Endothelial cell of umbilical vein (primary cell): ENCODE results near the gene EEF1AKMT3. TPM values are rescaled to one million over a fixed set of nuclear protein-coding genes. Genes with fewer than 3 reads are reported as not detected.

ENCODE experiments used
- BruUV-seq: library from RNA; stranded (reverse); fragments of 400-500 nt; replicated peaks from 2 replicates; lab custom pipeline; 2021; lab: Mats Ljungman, UMichigan
- CTCF ChIA-PET: fragments of 300-600, 350-600 bp; sonication (Branson Sonifier 250); formaldehyde crosslinking; loops from one replicate; lab custom pipeline; 2021; ENCODE audit warnings: antibody characterized with exemption, inconsistent platforms; lab: Charles Lee
- POLR2A ChIA-PET: fragments of 300-600, 350-600 bp; sonication (Branson Sonifier 250); formaldehyde crosslinking; loops from one replicate; lab custom pipeline; 2021; ENCODE audit warnings: antibody characterized with exemption, inconsistent platforms; lab: Charles Lee
- DNase-seq: peaks from one replicate; pipeline ENCODE4 v3.0.0-alpha.2; 2011; ENCODE audit warnings: low read depth, low spot score
- FAIRE-seq: peaks from 2 replicates; lab custom pipeline; 2011; peaks lifted over from hg19 to GRCh38; lab: Jason Lieb, UNC
- H2AFZ ChIP-seq: 2 replicates; pipeline ENCODE4 v1.6.0; 2012; ENCODE audit warnings: low read depth, low read length, control low read depth, inconsistent platforms
- H3K27ac ChIP-seq: 2 replicates; pipeline ENCODE4 v1.5.1; 2011; ENCODE audit warnings: low read depth, mild to moderate bottlenecking, control low read depth, low read length, moderate library complexity; ENCODE audit not compliant: insufficient read depth
- H3K27me3 ChIP-seq, 2 experiments: 2 replicates each; pipeline versions ENCODE4 v1.6.0 to v1.6.1; 2011; ENCODE audit warnings: low read length in 2 of 2, mixed read lengths in 1 of 2; ENCODE audit not compliant: control insufficient read depth in 2 of 2, insufficient read depth in 2 of 2
- H3K36me3 ChIP-seq, 2 experiments: 2 replicates in 1 of 2; 3 replicates in 1 of 2; pipeline ENCODE4 v1.5.1; 2011; ENCODE audit warnings: low read length in 2 of 2, mild to moderate bottlenecking in 1 of 2, moderate library complexity in 1 of 2; ENCODE audit not compliant: control insufficient read depth in 2 of 2, insufficient read depth in 2 of 2; ENCODE audit errors: extremely low read depth in 1 of 2
- H3K4me1 ChIP-seq: 3 replicates; pipeline ENCODE4 v1.5.1; 2011; ENCODE audit warnings: mild to moderate bottlenecking, low read length; ENCODE audit not compliant: control insufficient read depth, insufficient read depth; ENCODE audit errors: extremely low read depth
- H3K4me2 ChIP-seq: 2 replicates; pipeline ENCODE4 v1.6.1; 2011; ENCODE audit warnings: low read length, control low read depth, mixed read lengths; ENCODE audit not compliant: insufficient read depth
- H3K4me3 ChIP-seq, 3 experiments: fragments of 200-600 bp in 1 of 3; sonication (generic), shearing (Covaris generic) in 1 of 3; replicated peaks in 1 of 3; 2 replicates each; pipeline ENCODE4 v1.5.1; 2011 to 2016; ENCODE audit warnings: control low read depth in 3 of 3, low read length in 3 of 3, mild to moderate bottlenecking in 2 of 3, inconsistent platforms in 1 of 3, low read depth in 1 of 3, moderate library complexity in 1 of 3; ENCODE audit not compliant: insufficient read depth in 1 of 3
- H3K79me2 ChIP-seq: 2 replicates; pipeline ENCODE4 v1.6.0; 2012; ENCODE audit warnings: low read length, inconsistent platforms; ENCODE audit not compliant: control insufficient read depth, insufficient read depth
- H3K9ac ChIP-seq: replicated peaks from 2 replicates; pipeline ENCODE3; 2011; ENCODE audit warnings: low read length, control low read depth; ENCODE audit not compliant: insufficient read depth; ENCODE audit errors: extremely low read depth
- H3K9me1 ChIP-seq: replicated peaks from 3 replicates; pipeline ENCODE4 v1.6.0; 2011; ENCODE audit warnings: mild to moderate bottlenecking, low read length; ENCODE audit not compliant: control insufficient read depth, insufficient read depth; ENCODE audit errors: extremely low read depth
- H3K9me3 ChIP-seq: replicated peaks from 2 replicates; pipeline ENCODE4 v1.5.1; 2012; ENCODE audit warnings: low read length, inconsistent platforms; ENCODE audit not compliant: control insufficient read depth, insufficient read depth
- H4K20me1 ChIP-seq: replicated peaks from 2 replicates; pipeline ENCODE3; 2011; ENCODE audit warnings: mild to moderate bottlenecking, low read length; ENCODE audit not compliant: control insufficient read depth, insufficient read depth; ENCODE audit errors: extremely low read depth
- CTCF ChIP-seq, 2 donors: IDR thresholded peaks; 1 replicate in 1 of 2; 2 replicates in 1 of 2; pipeline ENCODE4 v1.5.1; 2011; ENCODE audit warnings: low read length in 2 of 2, mild to moderate bottlenecking in 2 of 2, moderate library complexity in 2 of 2, control low read depth in 1 of 2, inconsistent platforms in 1 of 2, low read depth in 1 of 2; ENCODE audit not compliant: insufficient read depth in 1 of 2; ENCODE audit errors: extremely low read depth in 1 of 2
- EZH2 ChIP-seq: IDR thresholded peaks from 2 replicates; pipeline ENCODE4 v1.6.1; 2012; ENCODE audit warnings: borderline replicate concordance, low read depth, mild to moderate bottlenecking, moderate library complexity, low read length, inconsistent platforms; ENCODE audit not compliant: severe bottlenecking
- FOS ChIP-seq: IDR thresholded peaks from 2 replicates; pipeline ENCODE4 v1.6.1; 2011; ENCODE audit warnings: mild to moderate bottlenecking, low read length, moderate library complexity, borderline replicate concordance; ENCODE audit not compliant: insufficient read depth
- dilution Hi-C: fragments of 300-500 bp; cut with MboI; formaldehyde crosslinking; loops from one replicate; pipeline ENCODE4 v1.15.0; 2019; ENCODE audit warnings: low sequenced_read_pairs; ENCODE audit not compliant: extremely low pct_ligation_motif_present
- intact Hi-C: fragments of 100-400 bp; cut with micrococcal nuclease; formaldehyde crosslinking; loops from one replicate; pipeline ENCODE4 v1.10.0; 2022
- polyA plus RNA-seq, 4 experiments: library from polyadenylated mRNA; depleted of rRNA in 3 of 4; stranded (reverse) in 3 of 4; unstranded in 1 of 4; fragments of >200 nt; gene quantifications; 2 replicates each; pipeline versions ENCODE4 v1.2.1 to v1.2.3, GENCODE V29; 2011 to 2012; ENCODE audit warnings: missing spikeins in 1 of 4
- total RNA-seq: library from RNA; stranded (reverse); gene quantifications from 2 replicates; pipeline ENCODE4 v1.2.3, GENCODE V29; 2021

EEF1AKMT3 gene
- total and polyA plus RNA-seq, 2 donors (not counting 3 experiments of a cell fraction or from before 2014, with no cell fraction given): 7.9 to 8.8 TPM

- Histone ChIP-seq H2AFZ (no peak overlapping the region), H3K79me2 (no peaks in the 10 kb centered on the region), H3K4me1 (peaks cover 5% of the 10 kb centered on the region), H3K36me3 (no peaks in the 10 kb centered on the region), H3K9ac (no peak overlapping the region), H3K4me2 (no peak overlapping the region), H3K9me3 (no peaks in the 10 kb centered on the region), H3K27ac (no peak overlapping the region), H3K4me3 (no peak overlapping the region), H3K9me1 (no peaks in the 10 kb centered on the region), H4K20me1 (no peaks in the 10 kb centered on the region), H3K27me3 (peaks cover 68 to 77% of the 10 kb centered on the region in 2 experiments)
- ChIA-PET POLR2A (no interaction called here), CTCF (interaction anchor here (1.0 to 6.1 kb wide), 4 partner anchors 12 to 155 kb away, joined by 4 to 48 read pairs (median 7); no protein-coding TSS in a partner anchor)
- TF ChIP-seq FOS: no peak
- TF ChIP-seq CTCF (IDR thresholded peaks at IDR 0.05; ENCODE audit: extremely low read depth in 1 of 2, insufficient read depth in 1 of 2, low read depth in 1 of 2, low read length in 2 of 2): peak in 1 of 2 donors; percentile 54
- peak; percentile 96 for TF ChIP-seq EZH2
- dilution Hi-C loops: no loop called here
- intact Hi-C loops: loop anchor here (1.0 kb wide), 1 partner anchor 154 kb away; no protein-coding TSS in a partner anchor
- FAIRE-seq (no peak), DNase-seq (no peak)
- no TSS peak for BruUV-seq
Measured at GRCh38 chr12:57737467-57738460, 34.6 kb upstream of the EEF1AKMT3 start.
